ENCODE measurements around the gene VAV3.

GRCh38 chr1:107552781-107553180 lies 412.2 kb downstream of the VAV3 start:
- TF ChIP-seq CTCF (IDR thresholded peaks at IDR 0.05 in 8 of 11, conservative IDR thresholded peaks at IDR 0.05 in 3 of 11) (no peak), POLR2A (IDR thresholded peaks at IDR 0.05) (no peak), POLR2AphosphoS5 (IDR thresholded peaks at IDR 0.05) (no peak)

Data from spleen (tissue), 7 donors.